GM23338 (cell line): ENCODE measurements around the gene LYZL1. TPM values are rescaled to one million over a fixed set of nuclear protein-coding genes. Genes with fewer than 3 reads are reported as not detected.

Source experiments
- ATAC-seq: fragments of 200-7000 bp; cut with Tn5 transposase; 3 replicates; pipeline ENCODE4 v1.9.1; 2020
- DNase-seq: peaks from one replicate; pipeline ENCODE4 v3.0.0-alpha.2; 2015; ENCODE audit warnings: low spot score
- H2AFZ ChIP-seq: fragments of 200-600 bp; sonication (generic); 2 replicates; pipeline ENCODE4 v1.8.0; 2016; ENCODE audit warnings: antibody characterized with exemption, mild to moderate bottlenecking, moderate library complexity
- H3F3A ChIP-seq: fragments of 200-600 bp; sonication (generic); replicated peaks from 2 replicates; pipeline ENCODE4 v1.8.0; 2017; ENCODE audit warnings: antibody characterized with exemption, mixed run types, low read depth
- H3K27ac ChIP-seq: fragments of 200-600 bp; sonication (generic); 2 replicates; pipeline ENCODE4 v1.6.1; 2016; ENCODE audit warnings: low read depth
- H3K27me3 ChIP-seq: fragments of 200-600 bp; sonication (generic); 2 replicates; pipeline ENCODE4 v1.8.0; 2016; ENCODE audit warnings: mild to moderate bottlenecking, mixed run types, moderate library complexity; ENCODE audit not compliant: insufficient read depth
- H3K36me3 ChIP-seq: fragments of 200-600 bp; sonication (generic); 2 replicates; pipeline ENCODE4 v1.8.0; 2016; ENCODE audit warnings: mild to moderate bottlenecking; ENCODE audit not compliant: insufficient read depth
- H3K4me1 ChIP-seq: fragments of 200-600 bp; sonication (generic); 2 replicates; pipeline ENCODE4 v1.8.0; 2016; ENCODE audit warnings: mild to moderate bottlenecking, moderate library complexity; ENCODE audit not compliant: insufficient read depth
- H3K4me2 ChIP-seq: fragments of 200-600 bp; sonication (generic); 2 replicates; pipeline ENCODE4 v1.7.1; 2017; ENCODE audit warnings: mixed run types
- H3K4me3 ChIP-seq: fragments of 200-600 bp; sonication (generic); 2 replicates; pipeline ENCODE4 v1.6.1; 2016; ENCODE audit warnings: mixed run types
- H3K79me2 ChIP-seq: fragments of 200-600 bp; sonication (generic); replicated peaks from 2 replicates; pipeline ENCODE4 v1.8.0; 2017; ENCODE audit warnings: mild to moderate bottlenecking; ENCODE audit not compliant: insufficient read depth
- H3K9me2 ChIP-seq: fragments of 200-600 bp; sonication (generic); 2 replicates; pipeline ENCODE4 v1.8.0; 2017; ENCODE audit not compliant: insufficient read depth
- H4K20me1 ChIP-seq: fragments of 200-600 bp; sonication (generic); replicated peaks from 2 replicates; pipeline ENCODE4 v1.8.0; 2017; ENCODE audit warnings: mild to moderate bottlenecking; ENCODE audit not compliant: insufficient read depth
- H3K27ac Mint-ChIP-seq: 2 replicates; pipeline ENCODE4 v1.8.0; 2020; ENCODE audit warnings: inconsistent platforms, mild to moderate bottlenecking, moderate library complexity, mixed read lengths
- H3K27me3 Mint-ChIP-seq: 3 replicates; pipeline ENCODE4 v1.8.0; 2022; ENCODE audit warnings: low read depth, mild to moderate bottlenecking, moderate library complexity, mixed read lengths, inconsistent platforms; ENCODE audit not compliant: insufficient read depth, poor library complexity
- H3K36me3 Mint-ChIP-seq: 3 replicates; pipeline ENCODE4 v1.8.0; 2021; ENCODE audit warnings: low read depth, mild to moderate bottlenecking, inconsistent platforms, moderate library complexity, mixed read lengths
- H3K4me1 Mint-ChIP-seq: 3 replicates; pipeline ENCODE4 v1.8.0; 2020; ENCODE audit warnings: mild to moderate bottlenecking, inconsistent platforms, mixed read lengths
- H3K4me3 Mint-ChIP-seq: 3 replicates; pipeline ENCODE4 v1.8.0; 2021; ENCODE audit warnings: moderate library complexity, mild to moderate bottlenecking, inconsistent platforms, mixed read lengths
- H3K9me3 Mint-ChIP-seq: 3 replicates; pipeline ENCODE4 v1.8.0; 2020; ENCODE audit warnings: moderate library complexity, mild to moderate bottlenecking, inconsistent platforms, mixed read lengths
- CREB1 ChIP-seq: fragments of 250-450 bp; sonication (Bioruptor Pico); IDR thresholded peaks from 2 replicates; pipeline ENCODE4 v1.5.0; 2020; ENCODE audit warnings: low read depth, mild to moderate bottlenecking, moderate library complexity
- EZH2 ChIP-seq: fragments of 200-600 bp; sonication (generic); IDR thresholded peaks from one replicate; pipeline ENCODE4 v1.8.0; 2017; ENCODE audit warnings: antibody characterized with exemption, mild to moderate bottlenecking, low read depth; ENCODE audit not compliant: unreplicated experiment
- EZH2phosphoT487 ChIP-seq: fragments of 200-600 bp; sonication (generic); IDR thresholded peaks from one replicate; pipeline ENCODE4 v1.8.1; 2018; ENCODE audit warnings: antibody characterized with exemption; ENCODE audit not compliant: unreplicated experiment
- JUNB ChIP-seq: IDR thresholded peaks from one replicate; pipeline ENCODE4 v1.6.1; 2016; ENCODE audit warnings: antibody characterized with exemption; ENCODE audit not compliant: unreplicated experiment
- NANOG ChIP-seq: IDR thresholded peaks from 2 replicates; pipeline ENCODE4 v1.6.1; 2016; ENCODE audit warnings: antibody characterized with exemption, borderline replicate concordance
- POLR2AphosphoS5 ChIP-seq: IDR thresholded peaks from 2 replicates; pipeline ENCODE4 v1.6.1; 2016; ENCODE audit warnings: antibody characterized with exemption, low read depth
- STAT1 ChIP-seq: IDR thresholded peaks from one replicate; pipeline ENCODE4 v1.6.1; 2016; ENCODE audit warnings: antibody characterized with exemption; ENCODE audit not compliant: unreplicated experiment
- ZNF114 ChIP-seq: fragments of 250-450 bp; sonication (Bioruptor Pico); IDR thresholded peaks from 2 replicates; pipeline ENCODE4 v1.5.0; 2020; ENCODE audit warnings: mild to moderate bottlenecking, moderate library complexity
- ZNF331 ChIP-seq: fragments of 250-450 bp; sonication (Bioruptor Pico); IDR thresholded peaks from 2 replicates; pipeline ENCODE4 v1.5.0; 2020; ENCODE audit warnings: low read depth, mild to moderate bottlenecking, moderate library complexity
- polyA plus RNA-seq: library from polyadenylated mRNA; unstranded; fragments of >200 nt; fragmentation: Nextera tagmentation; extraction: Ambion mirVana; gene quantifications from 2 replicates; pipeline ENCODE4 v1.2.1, GENCODE V29; 2016
- total RNA-seq: library from RNA; depleted of rRNA; stranded (reverse); fragments of >200 nt; shearing (Covaris generic); gene quantifications from 2 replicates; pipeline ENCODE4 v1.2.3, GENCODE V29; 2014
- TF ChIP-seq, protein P1 (sequence below): IDR thresholded peaks from one replicate; pipeline ENCODE4 v1.6.1; 2018; ENCODE audit warnings: antibody characterized with exemption; ENCODE audit not compliant: unreplicated experiment
- TF ChIP-seq, protein P2 (sequence below): fragments of 250-450 bp; sonication (Bioruptor Pico); IDR thresholded peaks from 2 replicates; pipeline ENCODE4 v1.5.0; 2020; ENCODE audit warnings: mild to moderate bottlenecking, moderate library complexity
- TF ChIP-seq, protein P3 (sequence below), 2 experiments: fragments of 200-600 bp in 1 of 2; sonication (generic) in 1 of 2; conservative IDR thresholded peaks; 2 replicates each; pipeline versions ENCODE4 v1.5.1 to v1.6.1; 2016 to 2017; ENCODE audit warnings: antibody characterized with exemption in 2 of 2, low read depth in 2 of 2, mild to moderate bottlenecking in 2 of 2, moderate library complexity in 1 of 2
- TF ChIP-seq, protein P4 (sequence below): IDR thresholded peaks from 2 replicates; pipeline ENCODE4 v1.6.1; 2016; ENCODE audit warnings: antibody characterized with exemption

LYZL1 gene
- total and polyA plus RNA-seq, 2 experiments from 2014 or later = not detected

DNA sequence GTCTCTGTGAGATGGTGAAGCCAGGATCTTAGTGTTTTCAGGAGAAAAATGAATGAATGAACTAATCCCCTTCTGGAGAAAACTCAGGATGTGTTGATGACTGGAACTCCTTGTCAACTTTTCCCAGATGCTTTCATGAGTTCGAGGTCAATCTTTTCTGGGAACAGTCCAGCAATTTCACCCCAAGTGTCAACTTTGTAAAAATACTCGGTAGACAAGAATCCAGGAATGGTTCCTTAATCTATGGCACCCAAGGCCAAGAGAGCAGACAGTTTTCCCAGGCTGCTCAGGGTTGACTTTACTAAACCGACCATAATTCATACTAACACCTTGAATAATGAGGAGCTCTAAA is 31.1 kb upstream of the LYZL1 start:
- Mint-ChIP-seq H3K9me3 (no peaks in the 10 kb centered on the region), H3K4me3 (no peak overlapping the region), H3K27me3 (peaks cover 2% of the 10 kb centered on the region), H3K27ac (no peak overlapping the region), H3K36me3 (no peaks in the 10 kb centered on the region), H3K4me1 (peaks cover 11% of the 10 kb centered on the region)
- Histone ChIP-seq H3K27me3 (no peaks in the 10 kb centered on the region), H3K4me3 (no peak overlapping the region), H3K4me1 (peaks cover 9% of the 10 kb centered on the region), H3K79me2 (no peaks in the 10 kb centered on the region), H4K20me1 (no peaks in the 10 kb centered on the region), H3K27ac (no peak overlapping the region), H2AFZ (no peak overlapping the region), H3K4me2 (no peak overlapping the region), H3K36me3 (no peaks in the 10 kb centered on the region), H3K9me2 (0 out of 2 replicates have a peak, but pooled peaks cover 4% of the 10 kb centered on the region), H3F3A (no peaks in the 10 kb centered on the region; the same call in 1 of the 2 replicates)
- TF ChIP-seq POLR2AphosphoS5 = no peak
- no peak for TF ChIP-seq EZH2
- TF ChIP-seq NANOG = no peak
- TF ChIP-seq, protein P1, sequence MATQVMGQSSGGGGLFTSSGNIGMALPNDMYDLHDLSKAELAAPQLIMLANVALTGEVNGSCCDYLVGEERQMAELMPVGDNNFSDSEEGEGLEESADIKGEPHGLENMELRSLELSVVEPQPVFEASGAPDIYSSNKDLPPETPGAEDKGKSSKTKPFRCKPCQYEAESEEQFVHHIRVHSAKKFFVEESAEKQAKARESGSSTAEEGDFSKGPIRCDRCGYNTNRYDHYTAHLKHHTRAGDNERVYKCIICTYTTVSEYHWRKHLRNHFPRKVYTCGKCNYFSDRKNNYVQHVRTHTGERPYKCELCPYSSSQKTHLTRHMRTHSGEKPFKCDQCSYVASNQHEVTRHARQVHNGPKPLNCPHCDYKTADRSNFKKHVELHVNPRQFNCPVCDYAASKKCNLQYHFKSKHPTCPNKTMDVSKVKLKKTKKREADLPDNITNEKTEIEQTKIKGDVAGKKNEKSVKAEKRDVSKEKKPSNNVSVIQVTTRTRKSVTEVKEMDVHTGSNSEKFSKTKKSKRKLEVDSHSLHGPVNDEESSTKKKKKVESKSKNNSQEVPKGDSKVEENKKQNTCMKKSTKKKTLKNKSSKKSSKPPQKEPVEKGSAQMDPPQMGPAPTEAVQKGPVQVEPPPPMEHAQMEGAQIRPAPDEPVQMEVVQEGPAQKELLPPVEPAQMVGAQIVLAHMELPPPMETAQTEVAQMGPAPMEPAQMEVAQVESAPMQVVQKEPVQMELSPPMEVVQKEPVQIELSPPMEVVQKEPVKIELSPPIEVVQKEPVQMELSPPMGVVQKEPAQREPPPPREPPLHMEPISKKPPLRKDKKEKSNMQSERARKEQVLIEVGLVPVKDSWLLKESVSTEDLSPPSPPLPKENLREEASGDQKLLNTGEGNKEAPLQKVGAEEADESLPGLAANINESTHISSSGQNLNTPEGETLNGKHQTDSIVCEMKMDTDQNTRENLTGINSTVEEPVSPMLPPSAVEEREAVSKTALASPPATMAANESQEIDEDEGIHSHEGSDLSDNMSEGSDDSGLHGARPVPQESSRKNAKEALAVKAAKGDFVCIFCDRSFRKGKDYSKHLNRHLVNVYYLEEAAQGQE = no peak
- TF ChIP-seq STAT1 = no peak
- no peak for TF ChIP-seq ZNF114 (CRISPR knock-in tag)
- TF ChIP-seq, protein P2, sequence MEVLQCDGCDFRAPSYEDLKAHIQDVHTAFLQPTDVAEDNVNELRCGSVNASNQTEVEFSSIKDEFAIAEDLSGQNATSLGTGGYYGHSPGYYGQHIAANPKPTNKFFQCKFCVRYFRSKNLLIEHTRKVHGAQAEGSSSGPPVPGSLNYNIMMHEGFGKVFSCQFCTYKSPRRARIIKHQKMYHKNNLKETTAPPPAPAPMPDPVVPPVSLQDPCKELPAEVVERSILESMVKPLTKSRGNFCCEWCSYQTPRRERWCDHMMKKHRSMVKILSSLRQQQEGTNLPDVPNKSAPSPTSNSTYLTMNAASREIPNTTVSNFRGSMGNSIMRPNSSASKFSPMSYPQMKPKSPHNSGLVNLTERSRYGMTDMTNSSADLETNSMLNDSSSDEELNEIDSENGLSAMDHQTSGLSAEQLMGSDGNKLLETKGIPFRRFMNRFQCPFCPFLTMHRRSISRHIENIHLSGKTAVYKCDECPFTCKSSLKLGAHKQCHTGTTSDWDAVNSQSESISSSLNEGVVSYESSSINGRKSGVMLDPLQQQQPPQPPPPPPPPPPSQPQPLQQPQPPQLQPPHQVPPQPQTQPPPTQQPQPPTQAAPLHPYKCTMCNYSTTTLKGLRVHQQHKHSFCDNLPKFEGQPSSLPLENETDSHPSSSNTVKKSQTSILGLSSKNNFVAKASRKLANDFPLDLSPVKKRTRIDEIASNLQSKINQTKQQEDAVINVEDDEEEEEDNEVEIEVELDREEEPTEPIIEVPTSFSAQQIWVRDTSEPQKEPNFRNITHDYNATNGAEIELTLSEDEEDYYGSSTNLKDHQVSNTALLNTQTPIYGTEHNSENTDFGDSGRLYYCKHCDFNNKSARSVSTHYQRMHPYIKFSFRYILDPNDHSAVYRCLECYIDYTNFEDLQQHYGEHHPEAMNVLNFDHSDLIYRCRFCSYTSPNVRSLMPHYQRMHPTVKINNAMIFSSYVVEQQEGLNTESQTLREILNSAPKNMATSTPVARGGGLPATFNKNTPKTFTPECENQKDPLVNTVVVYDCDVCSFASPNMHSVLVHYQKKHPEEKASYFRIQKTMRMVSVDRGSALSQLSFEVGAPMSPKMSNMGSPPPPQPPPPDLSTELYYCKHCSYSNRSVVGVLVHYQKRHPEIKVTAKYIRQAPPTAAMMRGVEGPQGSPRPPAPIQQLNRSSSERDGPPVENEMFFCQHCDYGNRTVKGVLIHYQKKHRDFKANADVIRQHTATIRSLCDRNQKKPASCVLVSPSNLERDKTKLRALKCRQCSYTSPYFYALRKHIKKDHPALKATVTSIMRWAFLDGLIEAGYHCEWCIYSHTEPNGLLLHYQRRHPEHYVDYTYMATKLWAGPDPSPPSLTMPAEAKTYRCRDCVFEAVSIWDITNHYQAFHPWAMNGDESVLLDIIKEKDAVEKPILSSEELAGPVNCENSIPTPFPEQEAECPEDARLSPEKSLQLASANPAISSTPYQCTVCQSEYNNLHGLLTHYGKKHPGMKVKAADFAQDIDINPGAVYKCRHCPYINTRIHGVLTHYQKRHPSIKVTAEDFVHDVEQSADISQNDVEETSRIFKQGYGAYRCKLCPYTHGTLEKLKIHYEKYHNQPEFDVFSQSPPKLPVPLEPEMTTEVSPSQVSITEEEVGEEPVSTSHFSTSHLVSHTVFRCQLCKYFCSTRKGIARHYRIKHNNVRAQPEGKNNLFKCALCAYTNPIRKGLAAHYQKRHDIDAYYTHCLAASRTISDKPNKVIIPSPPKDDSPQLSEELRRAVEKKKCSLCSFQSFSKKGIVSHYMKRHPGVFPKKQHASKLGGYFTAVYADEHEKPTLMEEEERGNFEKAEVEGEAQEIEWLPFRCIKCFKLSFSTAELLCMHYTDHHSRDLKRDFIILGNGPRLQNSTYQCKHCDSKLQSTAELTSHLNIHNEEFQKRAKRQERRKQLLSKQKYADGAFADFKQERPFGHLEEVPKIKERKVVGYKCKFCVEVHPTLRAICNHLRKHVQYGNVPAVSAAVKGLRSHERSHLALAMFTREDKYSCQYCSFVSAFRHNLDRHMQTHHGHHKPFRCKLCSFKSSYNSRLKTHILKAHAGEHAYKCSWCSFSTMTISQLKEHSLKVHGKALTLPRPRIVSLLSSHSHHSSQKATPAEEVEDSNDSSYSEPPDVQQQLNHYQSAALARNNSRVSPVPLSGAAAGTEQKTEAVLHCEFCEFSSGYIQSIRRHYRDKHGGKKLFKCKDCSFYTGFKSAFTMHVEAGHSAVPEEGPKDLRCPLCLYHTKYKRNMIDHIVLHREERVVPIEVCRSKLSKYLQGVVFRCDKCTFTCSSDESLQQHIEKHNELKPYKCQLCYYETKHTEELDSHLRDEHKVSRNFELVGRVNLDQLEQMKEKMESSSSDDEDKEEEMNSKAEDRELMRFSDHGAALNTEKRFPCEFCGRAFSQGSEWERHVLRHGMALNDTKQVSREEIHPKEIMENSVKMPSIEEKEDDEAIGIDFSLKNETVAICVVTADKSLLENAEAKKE (CRISPR knock-in tag) = no peak
- TF ChIP-seq, protein P3, sequence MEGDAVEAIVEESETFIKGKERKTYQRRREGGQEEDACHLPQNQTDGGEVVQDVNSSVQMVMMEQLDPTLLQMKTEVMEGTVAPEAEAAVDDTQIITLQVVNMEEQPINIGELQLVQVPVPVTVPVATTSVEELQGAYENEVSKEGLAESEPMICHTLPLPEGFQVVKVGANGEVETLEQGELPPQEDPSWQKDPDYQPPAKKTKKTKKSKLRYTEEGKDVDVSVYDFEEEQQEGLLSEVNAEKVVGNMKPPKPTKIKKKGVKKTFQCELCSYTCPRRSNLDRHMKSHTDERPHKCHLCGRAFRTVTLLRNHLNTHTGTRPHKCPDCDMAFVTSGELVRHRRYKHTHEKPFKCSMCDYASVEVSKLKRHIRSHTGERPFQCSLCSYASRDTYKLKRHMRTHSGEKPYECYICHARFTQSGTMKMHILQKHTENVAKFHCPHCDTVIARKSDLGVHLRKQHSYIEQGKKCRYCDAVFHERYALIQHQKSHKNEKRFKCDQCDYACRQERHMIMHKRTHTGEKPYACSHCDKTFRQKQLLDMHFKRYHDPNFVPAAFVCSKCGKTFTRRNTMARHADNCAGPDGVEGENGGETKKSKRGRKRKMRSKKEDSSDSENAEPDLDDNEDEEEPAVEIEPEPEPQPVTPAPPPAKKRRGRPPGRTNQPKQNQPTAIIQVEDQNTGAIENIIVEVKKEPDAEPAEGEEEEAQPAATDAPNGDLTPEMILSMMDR (conservative IDR thresholded peaks at IDR 0.05; ENCODE audit: low read depth in 2 of 2) = no peak
- no peak for TF ChIP-seq ZNF331
- no peak for TF ChIP-seq CREB1 (CRISPR knock-in tag)
- TF ChIP-seq EZH2phosphoT487 = no peak
- TF ChIP-seq JUNB = no peak
- TF ChIP-seq, protein P4, sequence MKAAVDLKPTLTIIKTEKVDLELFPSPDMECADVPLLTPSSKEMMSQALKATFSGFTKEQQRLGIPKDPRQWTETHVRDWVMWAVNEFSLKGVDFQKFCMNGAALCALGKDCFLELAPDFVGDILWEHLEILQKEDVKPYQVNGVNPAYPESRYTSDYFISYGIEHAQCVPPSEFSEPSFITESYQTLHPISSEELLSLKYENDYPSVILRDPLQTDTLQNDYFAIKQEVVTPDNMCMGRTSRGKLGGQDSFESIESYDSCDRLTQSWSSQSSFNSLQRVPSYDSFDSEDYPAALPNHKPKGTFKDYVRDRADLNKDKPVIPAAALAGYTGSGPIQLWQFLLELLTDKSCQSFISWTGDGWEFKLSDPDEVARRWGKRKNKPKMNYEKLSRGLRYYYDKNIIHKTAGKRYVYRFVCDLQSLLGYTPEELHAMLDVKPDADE = no peak
- no peak for ATAC-seq
- DNase-seq = no peak
